GM12864 (cell line): ENCODE data around the gene TUBA3C.

Source experiments
- DNase-seq: peaks from one replicate; pipeline ENCODE4 v3.0.0-alpha.2; 2011; ENCODE audit warnings: low read depth
- H3K4me3 ChIP-seq: 2 replicates; pipeline ENCODE4 v1.5.1; 2011; ENCODE audit warnings: mild to moderate bottlenecking, low read depth, low read length, control low read depth
- TF ChIP-seq, protein P1 (sequence below): IDR thresholded peaks from 2 replicates; pipeline ENCODE4 v1.5.1; 2011; ENCODE audit warnings: low read depth, mild to moderate bottlenecking, moderate library complexity, low read length, control low read depth, inconsistent platforms; ENCODE audit errors: missing control alignments

The TUBA3C gene

DNA sequence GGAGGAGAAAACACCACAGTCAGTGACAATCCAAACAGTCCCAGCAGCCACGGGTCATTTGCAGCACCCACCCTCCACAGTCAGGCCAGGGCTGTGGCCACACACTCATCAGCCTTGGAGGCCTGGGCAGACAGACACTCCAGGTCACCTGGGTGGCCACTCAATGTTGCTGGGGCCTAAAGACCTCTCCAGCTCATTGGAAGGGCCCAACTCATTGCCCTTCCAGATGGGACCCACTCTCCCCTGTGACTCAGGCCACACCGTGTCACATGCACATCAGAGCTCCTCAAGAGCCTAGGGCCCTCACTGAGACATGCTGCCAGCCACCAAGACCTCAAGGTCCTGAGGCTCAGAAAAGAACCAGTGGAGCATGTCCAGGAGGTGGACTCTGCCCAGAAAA lies 22.4 kb downstream of the TUBA3C start:
- H3K4me3 ChIP-seq: no peak overlapping the region
- no peak for DNase-seq
- TF ChIP-seq, protein P1, sequence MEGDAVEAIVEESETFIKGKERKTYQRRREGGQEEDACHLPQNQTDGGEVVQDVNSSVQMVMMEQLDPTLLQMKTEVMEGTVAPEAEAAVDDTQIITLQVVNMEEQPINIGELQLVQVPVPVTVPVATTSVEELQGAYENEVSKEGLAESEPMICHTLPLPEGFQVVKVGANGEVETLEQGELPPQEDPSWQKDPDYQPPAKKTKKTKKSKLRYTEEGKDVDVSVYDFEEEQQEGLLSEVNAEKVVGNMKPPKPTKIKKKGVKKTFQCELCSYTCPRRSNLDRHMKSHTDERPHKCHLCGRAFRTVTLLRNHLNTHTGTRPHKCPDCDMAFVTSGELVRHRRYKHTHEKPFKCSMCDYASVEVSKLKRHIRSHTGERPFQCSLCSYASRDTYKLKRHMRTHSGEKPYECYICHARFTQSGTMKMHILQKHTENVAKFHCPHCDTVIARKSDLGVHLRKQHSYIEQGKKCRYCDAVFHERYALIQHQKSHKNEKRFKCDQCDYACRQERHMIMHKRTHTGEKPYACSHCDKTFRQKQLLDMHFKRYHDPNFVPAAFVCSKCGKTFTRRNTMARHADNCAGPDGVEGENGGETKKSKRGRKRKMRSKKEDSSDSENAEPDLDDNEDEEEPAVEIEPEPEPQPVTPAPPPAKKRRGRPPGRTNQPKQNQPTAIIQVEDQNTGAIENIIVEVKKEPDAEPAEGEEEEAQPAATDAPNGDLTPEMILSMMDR: no peak

DNA sequence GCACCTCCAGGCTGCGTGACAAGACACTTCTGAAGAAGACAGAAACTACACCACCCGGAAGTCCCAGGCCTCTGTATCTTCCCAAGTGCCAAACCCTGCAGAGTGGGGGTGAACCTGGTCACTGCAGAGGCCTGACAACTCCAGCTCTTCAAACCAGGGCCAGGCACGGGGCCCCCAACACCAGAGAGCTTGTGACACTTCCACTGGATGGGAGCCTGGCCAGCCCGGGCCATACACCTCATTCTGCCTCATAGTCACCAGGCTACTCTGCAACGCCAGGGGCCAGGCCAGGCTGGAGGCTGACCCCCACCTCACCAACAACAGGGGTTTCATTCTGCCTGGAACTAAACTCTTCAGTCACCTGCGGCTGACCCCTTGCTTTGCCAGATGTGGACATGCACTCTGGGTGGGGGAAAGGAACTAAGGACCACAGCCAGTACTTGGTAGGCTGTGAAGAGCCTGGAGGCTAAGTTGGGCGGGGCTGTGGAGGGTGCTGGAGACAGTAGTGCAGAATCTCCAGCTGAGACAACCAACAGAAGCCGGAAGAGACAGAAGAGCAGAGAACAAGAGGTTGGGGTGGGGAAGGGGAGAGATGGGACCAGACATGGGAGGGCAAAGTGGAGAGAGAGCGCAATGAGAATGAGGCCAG lies 23.0 kb downstream of the TUBA3C start:
- H3K4me3 ChIP-seq: no peak overlapping the region
- TF ChIP-seq, protein P1: no peak
- DNase-seq: no peak

DNA sequence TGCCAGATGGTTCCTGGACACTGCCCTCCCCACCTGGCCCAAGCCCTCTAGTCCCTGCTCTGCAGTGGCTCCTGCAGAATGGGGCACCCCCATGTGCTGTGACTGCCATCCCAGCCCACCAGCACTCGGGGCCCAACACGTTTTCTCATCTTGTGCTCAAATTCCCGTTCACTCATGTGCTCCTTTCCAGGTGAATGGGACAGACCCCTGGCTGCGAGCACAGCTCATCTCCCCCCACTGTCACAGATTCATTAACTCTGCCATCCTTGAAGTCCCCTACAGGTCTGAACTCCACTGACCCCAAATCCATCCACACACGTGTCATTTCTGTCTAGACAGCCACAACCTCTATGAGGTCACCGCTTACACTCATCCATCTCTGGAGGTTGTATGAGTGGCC lies 23.6 kb downstream of the TUBA3C start:
- no peak overlapping the region for H3K4me3 ChIP-seq
- TF ChIP-seq, protein P1: no peak
- DNase-seq: no peak

DNA sequence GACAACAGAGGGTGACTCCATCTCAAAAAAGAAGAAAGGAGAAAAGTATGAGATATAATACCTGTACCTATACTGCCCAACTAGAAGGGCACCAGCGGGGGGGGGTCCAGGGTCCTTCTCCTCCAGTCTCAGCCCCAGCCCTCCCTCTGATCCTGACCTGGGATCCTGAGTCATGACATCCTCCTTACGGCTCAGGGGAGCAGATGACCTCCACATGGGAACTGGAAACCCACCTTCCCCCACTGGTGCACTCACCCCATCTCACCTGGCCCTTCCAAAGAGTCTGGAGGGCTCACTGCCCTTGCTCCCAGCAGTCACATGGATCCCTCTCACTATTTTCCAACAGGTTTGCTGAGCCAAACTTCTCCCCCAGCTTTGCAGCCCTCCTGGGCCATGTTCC lies 24.2 kb downstream of the TUBA3C start:
- TF ChIP-seq, protein P1: no peak
- no peak for DNase-seq
- H3K4me3 ChIP-seq: no peak overlapping the region

DNA sequence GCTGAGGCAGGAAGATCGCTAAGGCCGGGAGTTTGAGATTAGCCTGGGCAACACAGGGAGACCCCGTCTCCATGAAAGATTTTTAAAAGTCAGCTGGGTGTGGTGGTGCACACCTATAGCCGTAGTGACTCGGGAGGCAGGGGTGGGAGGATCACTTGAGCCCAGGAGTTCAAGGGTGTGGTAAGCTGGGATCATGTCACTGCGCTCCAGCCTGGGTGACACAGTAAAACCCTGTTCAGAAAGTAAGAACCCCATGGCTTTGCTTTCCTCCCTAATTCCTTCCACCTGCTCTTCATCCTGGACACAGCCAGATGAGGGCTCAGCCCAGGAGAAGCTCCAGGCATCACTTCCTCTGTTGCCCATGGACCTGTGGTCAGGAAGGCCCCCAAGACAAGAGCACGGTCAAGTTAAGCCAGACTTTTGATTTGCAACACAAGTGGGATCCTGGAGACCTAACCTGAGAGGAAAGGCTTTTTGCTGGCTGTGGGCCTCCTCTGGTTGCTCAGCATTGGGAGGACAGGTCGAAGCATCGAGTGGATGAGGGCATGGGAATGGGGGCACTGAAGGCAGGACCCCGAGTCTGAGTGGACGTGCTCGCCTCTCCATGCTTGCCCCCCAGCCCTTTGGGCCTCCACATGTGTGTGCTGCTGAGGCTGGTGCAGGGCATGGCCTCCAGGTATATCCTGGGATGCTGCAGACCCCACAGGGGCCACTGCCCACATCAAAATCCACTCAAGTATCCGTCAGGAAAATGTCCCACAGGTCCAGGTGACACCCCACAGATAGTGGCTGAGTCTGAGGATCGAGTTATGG lies 25.4 kb downstream of the TUBA3C start:
- TF ChIP-seq, protein P1: no peak
- no peak overlapping the region for H3K4me3 ChIP-seq
- DNase-seq: no peak

DNA sequence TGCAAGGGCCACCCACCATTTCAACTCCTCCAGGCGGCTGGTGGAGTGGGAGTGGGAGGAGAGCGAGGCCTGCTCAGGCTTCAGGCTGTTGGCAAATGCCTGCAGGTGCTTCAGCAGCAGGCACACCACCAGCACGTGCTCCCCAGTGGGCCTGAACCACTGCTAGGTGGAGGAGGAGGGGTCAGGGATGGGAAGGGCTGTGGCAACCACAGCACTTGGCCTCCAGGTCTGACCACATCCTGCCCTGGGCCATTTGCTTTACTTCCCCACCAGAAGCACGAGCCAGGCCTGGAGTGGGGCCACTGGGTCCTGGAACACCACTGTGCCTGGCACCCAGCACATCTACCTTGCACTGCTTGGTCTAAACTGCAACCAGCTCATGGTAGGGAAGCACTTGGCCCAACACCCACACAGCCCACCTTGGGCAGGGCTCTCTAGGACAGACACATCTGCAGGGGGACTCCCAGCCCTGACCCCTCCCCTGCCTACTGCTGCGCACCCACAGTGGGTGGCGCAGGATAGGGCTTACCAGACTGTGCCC lies 26.2 kb downstream of the TUBA3C start:
- no peak for DNase-seq
- TF ChIP-seq, protein P1: no peak

More for the DNA sequence above, 26.2 kb downstream of the TUBA3C start:
- H3K4me3 ChIP-seq: no peak overlapping the region
